Neutrophil (primary cell): ENCODE results near the gene ABHD15.

ENCODE experiments used
- H3K27ac ChIP-seq: fragments of 200-600 bp; sonication (generic); 2 replicates; pipeline ENCODE4 v1.5.1; 2016; ENCODE audit warnings: mild to moderate bottlenecking, moderate library complexity
- H3K27me3 ChIP-seq: fragments of 200-600 bp; sonication (generic); 2 replicates; pipeline ENCODE4 v1.6.0; 2016; ENCODE audit warnings: mild to moderate bottlenecking
- H3K36me3 ChIP-seq: fragments of 200-600 bp; sonication (generic); 2 replicates; pipeline ENCODE4 v1.5.1; 2017
- H3K4me1 ChIP-seq, 2 experiments: fragments of 200-600 bp in 1 of 2; sonication (generic) in 1 of 2; 1 replicate in 1 of 2; 2 replicates in 1 of 2; pipeline versions ENCODE4 v1.5.1 to v1.6.1; 2013 to 2016; ENCODE audit warnings: low read depth in 1 of 2, low read length in 1 of 2, mild to moderate bottlenecking in 1 of 2, moderate library complexity in 1 of 2; ENCODE audit not compliant: control insufficient read depth in 1 of 2, insufficient read depth in 1 of 2
- H3K4me3 ChIP-seq, 2 experiments: fragments of 200-600 bp in 1 of 2; sonication (generic) in 1 of 2; 1 replicate in 1 of 2; 2 replicates in 1 of 2; pipeline ENCODE4 v1.5.1; 2013 to 2016; ENCODE audit warnings: low read depth in 1 of 2, low read length in 1 of 2, mild to moderate bottlenecking in 1 of 2, moderate library complexity in 1 of 2
- H3K9me3 ChIP-seq: fragments of 200-600 bp; sonication (generic); 2 replicates; pipeline ENCODE4 v1.5.1; 2016
- CTCF ChIP-seq: fragments of 200-600 bp; sonication (generic); IDR thresholded peaks from 2 replicates; pipeline ENCODE4 v1.5.1; 2016; ENCODE audit warnings: antibody characterized with exemption

The ABHD15 gene

GRCh38 chr17:29565643-29566472 lies 979 bp downstream of the ABHD15 start:
- Histone ChIP-seq H3K9me3 (no peaks in the 10 kb centered on the region), H3K27me3 (peaks cover 63% of the 10 kb centered on the region), H3K36me3 (no peaks in the 10 kb centered on the region), H3K4me1 (peaks cover 35 to 38% of the 10 kb centered on the region in 2 experiments), H3K27ac (no peak overlapping the region), H3K4me3 (peak overlapping the region; percentile 72 to 73)
- TF ChIP-seq CTCF, result no peak

GRCh38 chr17:29563816-29564215 lies 3.0 kb downstream of the ABHD15 start:
- TF ChIP-seq CTCF, result no peak
- no peak overlapping the region for H3K4me3 ChIP-seq
- H3K4me1 ChIP-seq, result peaks cover 29 to 33% of the 10 kb centered on the region in 2 experiments
- H3K27me3 ChIP-seq, result peaks cover 55% of the 10 kb centered on the region
- H3K36me3 ChIP-seq, result no peaks in the 10 kb centered on the region
- no peak overlapping the region for H3K27ac ChIP-seq
- H3K9me3 ChIP-seq, result no peaks in the 10 kb centered on the region

- no peak for TF ChIP-seq CTCF
Measured at GRCh38 chr17:29562615-29563014, 4.2 kb downstream of the ABHD15 start.

GRCh38 chr17:29561554-29562517 lies 5.0 kb downstream of the ABHD15 start:
- Histone ChIP-seq H3K4me1 (peaks cover 14 to 16% of the 10 kb centered on the region in 2 experiments), H3K27ac (no peak overlapping the region), H3K27me3 (peaks cover 35% of the 10 kb centered on the region), H3K4me3 (no peak overlapping the region), H3K36me3 (no peaks in the 10 kb centered on the region), H3K9me3 (no peaks in the 10 kb centered on the region)
- TF ChIP-seq CTCF, result no peak

More at GRCh38 chr17:29562615-29563014, 4.2 kb downstream of the ABHD15 start:
- no peak overlapping the region for H3K27ac ChIP-seq
- peaks cover 20 to 23% of the 10 kb centered on the region in 2 experiments for H3K4me1 ChIP-seq
- H3K4me3 ChIP-seq, result no peak overlapping the region
- no peaks in the 10 kb centered on the region for H3K9me3 ChIP-seq
- H3K27me3 ChIP-seq, result peaks cover 43% of the 10 kb centered on the region
- no peaks in the 10 kb centered on the region for H3K36me3 ChIP-seq

- no peak for TF ChIP-seq CTCF
- no peak overlapping the region for H3K27ac ChIP-seq
- peaks cover 20% of the 10 kb centered on the region for H3K27me3 ChIP-seq
- no peaks in the 10 kb centered on the region for H3K36me3 ChIP-seq
- H3K9me3 ChIP-seq, result no peaks in the 10 kb centered on the region
- peaks cover 0 to under 1% of the 10 kb centered on the region in 2 experiments for H3K4me1 ChIP-seq
- no peak overlapping the region for H3K4me3 ChIP-seq
Measured at GRCh38 chr17:29560316-29560715, 6.5 kb downstream of the ABHD15 start.
